Hepatocyte (in vitro differentiated cells): ENCODE data around the gene RAB3GAP2.

Experiments
- CTCF ChIP-seq: fragments of 200-600 bp; sonication (generic); IDR thresholded peaks from 2 replicates; pipeline ENCODE4 v1.5.1; 2016; ENCODE audit warnings: antibody characterized with exemption, mild to moderate bottlenecking; ENCODE audit not compliant: poor library complexity
- EZH2 ChIP-seq: fragments of 200-600 bp; sonication (generic); IDR thresholded peaks from 2 replicates; pipeline ENCODE4 v1.6.1; 2016; ENCODE audit warnings: antibody characterized with exemption, mild to moderate bottlenecking, borderline replicate concordance

DNA sequence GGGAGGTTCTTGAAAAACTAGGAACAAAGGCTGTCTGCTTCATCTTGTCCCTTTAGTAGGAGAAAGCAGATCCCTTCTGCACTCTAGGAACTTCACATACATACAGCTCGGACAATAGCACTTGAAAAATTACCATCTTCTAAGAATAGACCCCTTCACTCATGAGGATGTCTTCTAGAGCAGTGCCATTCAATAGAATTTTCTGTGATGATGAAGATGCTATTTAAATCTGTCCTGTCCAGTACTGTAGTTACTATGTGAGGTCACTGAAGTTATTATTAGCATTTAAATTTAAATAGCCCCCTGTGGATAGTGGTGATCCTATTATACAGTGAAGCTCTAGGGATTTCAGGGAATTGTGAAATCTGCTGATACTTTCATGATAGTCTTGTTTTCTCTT is 46.4 kb upstream of the RAB3GAP2 start:
- TF ChIP-seq CTCF (no peak), EZH2 (no peak)
